GM12892 (cell line): ENCODE results near the gene TNFRSF17.

ENCODE experiments used
- POLR2A ChIP-seq: IDR thresholded peaks from 2 replicates; pipeline ENCODE4 v1.6.1; 2011; ENCODE audit warnings: low read depth, low read length, control low read depth
- TAF1 ChIP-seq: IDR thresholded peaks from 2 replicates; pipeline ENCODE4 v1.6.1; 2011; ENCODE audit warnings: low read depth, mild to moderate bottlenecking, control low read depth, low read length, borderline replicate concordance

GRCh38 chr16:12009922-12010321 is 44.9 kb downstream of the TNFRSF17 start:
- no peak for TF ChIP-seq POLR2A
- TF ChIP-seq TAF1, result no peak
